Spleen (tissue), 7 donors: Measurements from ENCODE around the gene RING1.

Experiments
- CTCF ChIP-seq, 11 experiments: fragments of 200-600 bp in 7 of 11; fragments of 450-650 bp in 4 of 11; sonication (generic) in 4 of 11; IDR thresholded peaks in 8 of 11; conservative IDR thresholded peaks in 3 of 11; 1 replicate in 7 of 11; 2 replicates in 4 of 11; pipeline versions ENCODE4 v1.4.0 to v1.8.0; 2016 to 2021; ENCODE audit warnings: antibody characterized with exemption in 11 of 11, inconsistent platforms in 4 of 11, mild to moderate bottlenecking in 1 of 11
- POLR2A ChIP-seq, 3 donors: fragments of 450-650 bp; IDR thresholded peaks; one replicate each; pipeline ENCODE4 v1.5.1; 2017; ENCODE audit warnings: antibody characterized with exemption in 3 of 3, mild to moderate bottlenecking in 1 of 3
- POLR2AphosphoS5 ChIP-seq, 3 donors: sonication (generic); formaldehyde crosslinking; IDR thresholded peaks; one replicate each; pipeline ENCODE4 v1.5.1; 2017; ENCODE audit warnings: antibody characterized with exemption in 3 of 3
- donor health status: DM: no; HTN: no; CAD: no; lungs with moderate emphysema.
- donor health status: DM: no; HTN: no; CAD: no.
- donor health status: DM: no; HTN: no; CAD: no.

- no peak for TF ChIP-seq CTCF (IDR thresholded peaks at IDR 0.05 in 8 of 11, conservative IDR thresholded peaks at IDR 0.05 in 3 of 11)
- TF ChIP-seq POLR2A (IDR thresholded peaks at IDR 0.05) = no peak
- no peak for TF ChIP-seq POLR2AphosphoS5 (IDR thresholded peaks at IDR 0.05)
Observed at GRCh38 chr6:33216117-33216649, 7.9 kb downstream of the RING1 start.
